HG03097 (cell line): Measurements from ENCODE around the gene TMCO4.
"Not testable (repeated sequence)": the region's sequence is repeated elsewhere in the genome, so short reads cannot be mapped to it uniquely, and the experiment has no call there.

Experiments used
- ATAC-seq: cut with Tn5 transposase; IDR thresholded peaks from one replicate; pipeline ENCODE4 v1.9.1; 2021; ENCODE audit not compliant: unreplicated experiment, low FRiP score

Gene TMCO4

GRCh38 chr1:19644681-19645410, 154.9 kb downstream of the TMCO4 start:
- ATAC-seq: no peak

GRCh38 chr1:19644395-19644680, 155.4 kb downstream of the TMCO4 start:
- no peak for ATAC-seq

- ATAC-seq: no peak
Observed at GRCh38 chr1:19643602-19644394, 155.9 kb downstream of the TMCO4 start, which contains the start of gene NBL1. NBL1 (plus strand) TSS chr1:19644311; CDS start chr1:19655031, 10,720 bp downstream.

- no peak for ATAC-seq
Observed at GRCh38 chr1:19643121-19643520, 156.6 kb downstream of the TMCO4 start.

- no peak for ATAC-seq
Observed at GRCh38 chr1:19640363-19641316, 159.1 kb downstream of the TMCO4 start.

- ATAC-seq: no peak
Observed at GRCh38 chr1:19639999-19640362, 159.7 kb downstream of the TMCO4 start.

- ATAC-seq: not testable (repeated sequence)
Observed at GRCh38 chr1:19639228-19639627, 160.5 kb downstream of the TMCO4 start.

- ATAC-seq: no peak
Observed at GRCh38 chr1:19637606-19638005, 162.1 kb downstream of the TMCO4 start.

GRCh38 chr1:19636749-19637148, 163.0 kb downstream of the TMCO4 start:
- not testable (repeated sequence) for ATAC-seq

- ATAC-seq: no peak
Observed at GRCh38 chr1:19636065-19636464, 163.7 kb downstream of the TMCO4 start.

- ATAC-seq: no peak
Observed at GRCh38 chr1:19635646-19636045, 164.1 kb downstream of the TMCO4 start.

GRCh38 chr1:19635064-19635463, 164.7 kb downstream of the TMCO4 start:
- ATAC-seq: not testable (repeated sequence)

- no peak for ATAC-seq
Observed at GRCh38 chr1:19633106-19633505, 166.6 kb downstream of the TMCO4 start.
